Activated CD4-positive, alpha-beta memory T cell treated with anti-CD3 and anti-CD28 coated beads, Interleukin-2, amount 10 ng/mL, durations not matched to agents 7 days and 5 days (primary cell): Measurements from ENCODE around the gene MSI1. TPM values are rescaled to one million over a fixed set of nuclear protein-coding genes. Genes with fewer than 3 reads are reported as not detected.
"Not testable (repeated sequence)": the region's sequence is repeated elsewhere in the genome, so short reads cannot be mapped to it uniquely, and the experiment has no call there.

ENCODE experiments used
- CTCF ChIA-PET: fragments of 350-600 bp; sonication (Branson Sonifier 250); formaldehyde crosslinking; loops from one replicate; lab custom pipeline; 2021; ENCODE audit warnings: antibody characterized with exemption, inconsistent platforms; lab: Charles Lee
- POLR2A ChIA-PET: fragments of 350-600 bp; sonication (Branson Sonifier 250); formaldehyde crosslinking; loops from one replicate; lab custom pipeline; 2021; ENCODE audit warnings: antibody characterized with exemption; lab: Charles Lee
- DNase-seq: peaks from one replicate; pipeline ENCODE4 v3.0.0-alpha.2; 2020
- H3K27ac Mint-ChIP-seq: one replicate; pipeline ENCODE4 v1.8.0; 2021; ENCODE audit warnings: mild to moderate bottlenecking, mixed read lengths
- H3K27me3 Mint-ChIP-seq: one replicate; pipeline ENCODE4 v1.8.0; 2021; ENCODE audit warnings: mixed read lengths
- H3K36me3 Mint-ChIP-seq: one replicate; pipeline ENCODE4 v1.8.0; 2021; ENCODE audit warnings: low read depth, mixed read lengths
- H3K4me1 Mint-ChIP-seq: one replicate; pipeline ENCODE4 v1.8.0; 2021; ENCODE audit warnings: mixed read lengths
- H3K4me3 Mint-ChIP-seq: one replicate; pipeline ENCODE4 v1.8.0; 2021; ENCODE audit warnings: mild to moderate bottlenecking, mixed read lengths
- H3K9me3 Mint-ChIP-seq: one replicate; pipeline ENCODE4 v1.8.0; 2021; ENCODE audit warnings: mixed read lengths
- total RNA-seq, 2 experiments: library from RNA; stranded (reverse); gene quantifications; one replicate each; pipeline ENCODE4 v1.2.3, GENCODE V29; 2021

The MSI1 gene
- total RNA-seq, 2 experiments from 2014 or later: not detected

DNA sequence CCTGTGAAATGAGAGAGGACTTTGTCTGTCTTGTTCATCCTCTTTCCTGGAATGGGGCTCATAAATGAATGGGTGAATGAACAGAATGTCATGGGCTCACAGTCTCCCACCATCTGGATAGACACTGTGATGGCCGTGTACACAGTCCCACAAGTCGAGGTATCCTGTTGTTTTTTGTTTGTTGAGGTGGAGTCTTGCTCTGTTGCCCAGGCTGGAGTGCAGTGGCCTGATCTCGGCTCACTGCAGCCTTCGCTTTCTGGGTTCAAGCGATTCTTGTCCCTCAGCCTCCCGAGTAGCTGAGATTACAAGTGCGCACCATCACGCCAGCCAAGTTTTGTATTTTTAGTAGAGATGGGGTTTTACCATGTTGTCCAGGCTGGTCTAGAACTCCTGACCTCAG is 25.3 kb downstream of the MSI1 start:
- no peak for DNase-seq
- peaks cover under 1% of the 10 kb centered on the region for H3K9me3 Mint-ChIP-seq
- ChIA-PET POLR2A (no interaction called here), CTCF (no interaction called here)
- peaks cover 3% of the 10 kb centered on the region for H3K27me3 Mint-ChIP-seq
- no peak overlapping the region for H3K27ac Mint-ChIP-seq
- H3K36me3 Mint-ChIP-seq: no peaks in the 10 kb centered on the region
- H3K4me1 Mint-ChIP-seq: no peaks in the 10 kb centered on the region
- no peak overlapping the region for H3K4me3 Mint-ChIP-seq

GRCh38 chr12:120343039-120343537 is 25.9 kb downstream of the MSI1 start:
- Mint-ChIP-seq H3K27ac (no peak overlapping the region), H3K27me3 (peaks cover 6% of the 10 kb centered on the region), H3K4me1 (no peaks in the 10 kb centered on the region), H3K4me3 (no peak overlapping the region), H3K9me3 (peaks cover 3% of the 10 kb centered on the region), H3K36me3 (no peaks in the 10 kb centered on the region)
- ChIA-PET POLR2A (no interaction called here), CTCF (no interaction called here)
- no peak for DNase-seq

GRCh38 chr12:120342175-120343038 is 26.6 kb downstream of the MSI1 start:
- POLR2A ChIA-PET: no interaction called here
- Mint-ChIP-seq H3K4me3 (no peak overlapping the region), H3K9me3 (peaks cover 10% of the 10 kb centered on the region), H3K4me1 (no peaks in the 10 kb centered on the region), H3K36me3 (peaks cover 5% of the 10 kb centered on the region), H3K27me3 (peaks cover 12% of the 10 kb centered on the region), H3K27ac (no peak overlapping the region)
- CTCF ChIA-PET: no interaction called here
- DNase-seq: no peak

GRCh38 chr12:120339256-120339655 is 29.7 kb downstream of the MSI1 start:
- CTCF ChIA-PET: interaction anchor here (1.3 kb wide), 1 partner anchor 18 kb away, joined by 3 read pairs; no protein-coding TSS in a partner anchor
- H3K9me3 Mint-ChIP-seq: peaks cover 23% of the 10 kb centered on the region
- H3K27me3 Mint-ChIP-seq: peaks cover 18% of the 10 kb centered on the region
- no peaks in the 10 kb centered on the region for H3K4me1 Mint-ChIP-seq
- POLR2A ChIA-PET: no interaction called here
- no peak for DNase-seq
- H3K36me3 Mint-ChIP-seq: peaks cover 8% of the 10 kb centered on the region
- H3K27ac Mint-ChIP-seq: no peak overlapping the region
- no peak overlapping the region for H3K4me3 Mint-ChIP-seq

DNA sequence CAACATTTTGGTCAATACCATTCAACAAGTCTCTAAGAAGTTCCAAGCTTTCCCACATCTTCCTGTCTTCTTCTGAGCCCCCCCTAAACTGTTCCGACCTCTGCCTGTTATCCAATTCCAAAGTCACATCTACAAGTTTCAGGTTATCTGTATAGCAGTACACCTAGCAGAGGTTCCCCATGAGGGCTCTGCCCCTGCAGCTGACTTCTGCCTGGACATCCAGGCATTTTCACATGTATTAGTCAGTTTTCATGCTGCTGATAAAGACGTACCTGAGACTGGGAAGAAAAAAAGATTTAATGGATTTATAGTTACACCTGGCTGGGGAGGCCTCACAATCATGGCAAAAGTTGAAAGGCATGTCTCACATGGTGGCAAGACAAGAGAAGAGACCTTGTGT is 31.2 kb downstream of the MSI1 start:
- H3K9me3 Mint-ChIP-seq: peaks cover 23% of the 10 kb centered on the region

GRCh38 chr12:120336392-120336791 is 32.6 kb downstream of the MSI1 start:
- POLR2A ChIA-PET: interaction anchor here (1.6 kb wide), 1 partner anchor 44 kb away, joined by 4 read pairs; the partner anchor contains the start of gene RNU4-1
- H3K4me3 Mint-ChIP-seq, H3K4me1 Mint-ChIP-seq, H3K27ac Mint-ChIP-seq, DNase-seq, H3K36me3 Mint-ChIP-seq, CTCF ChIA-PET: not testable (repeated sequence)
- peaks cover 23% of the 10 kb centered on the region for H3K9me3 Mint-ChIP-seq
- H3K27me3 Mint-ChIP-seq: peaks cover 18% of the 10 kb centered on the region

More for the DNA sequence above, 31.2 kb downstream of the MSI1 start:
- POLR2A ChIA-PET: no interaction called here
- Mint-ChIP-seq H3K36me3 (peaks cover 8% of the 10 kb centered on the region), H3K27me3 (peaks cover 18% of the 10 kb centered on the region), H3K4me1 (no peaks in the 10 kb centered on the region), H3K27ac (no peak overlapping the region), H3K4me3 (no peak overlapping the region)
- no peak for DNase-seq
- CTCF ChIA-PET: no interaction called here

- H3K36me3 Mint-ChIP-seq, H3K4me3 Mint-ChIP-seq, H3K27ac Mint-ChIP-seq, H3K4me1 Mint-ChIP-seq: not testable (repeated sequence)
- ChIA-PET POLR2A (interaction anchor here (1.6 kb wide), 1 partner anchor 43 kb away, joined by 4 read pairs; the partner anchor contains the start of gene RNU4-1), CTCF (interaction anchor here (1.0 kb wide), 1 partner anchor 9 kb away, joined by 3 read pairs; no protein-coding TSS in a partner anchor)
- DNase-seq: peak; percentile 32
- peaks cover 18% of the 10 kb centered on the region for H3K27me3 Mint-ChIP-seq
- H3K9me3 Mint-ChIP-seq: peaks cover 23% of the 10 kb centered on the region
These were observed 33.5 kb downstream of the MSI1 start for GRCh38 chr12:120335447-120335846.

GRCh38 chr12:120332523-120332922 is 36.4 kb downstream of the MSI1 start:
- H3K27me3 Mint-ChIP-seq: peaks cover 7% of the 10 kb centered on the region
- no peaks in the 10 kb centered on the region for H3K4me1 Mint-ChIP-seq
- H3K36me3 Mint-ChIP-seq: peaks cover 5% of the 10 kb centered on the region
- no peak overlapping the region for H3K27ac Mint-ChIP-seq
- no peak for DNase-seq
- H3K9me3 Mint-ChIP-seq: peaks cover 14% of the 10 kb centered on the region
- ChIA-PET POLR2A (no interaction called here), CTCF (no interaction called here)
- no peak overlapping the region for H3K4me3 Mint-ChIP-seq

DNA sequence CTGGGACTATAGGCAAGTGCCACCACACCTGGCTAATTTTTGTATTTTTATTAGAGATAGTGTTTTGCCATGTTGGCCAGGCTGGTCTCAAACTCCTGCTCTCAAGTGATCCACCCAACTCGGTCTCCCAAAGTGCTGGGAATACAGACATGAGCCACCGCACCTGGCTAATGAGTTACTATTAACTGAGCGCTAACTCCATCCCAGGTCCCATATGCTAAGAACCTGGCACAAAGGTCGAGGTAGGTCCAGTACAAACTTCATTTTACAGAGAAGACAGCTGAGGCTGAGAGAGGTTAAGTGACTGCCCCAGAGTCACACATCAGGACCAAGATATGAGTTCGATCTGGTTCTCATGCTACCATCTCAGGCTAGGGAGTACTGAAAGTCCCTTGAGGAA is 36.9 kb downstream of the MSI1 start:
- Mint-ChIP-seq H3K9me3 (peaks cover 10% of the 10 kb centered on the region), H3K27me3 (peaks cover 5% of the 10 kb centered on the region), H3K36me3 (peaks cover 3% of the 10 kb centered on the region), H3K4me1 (no peaks in the 10 kb centered on the region), H3K27ac (no peak overlapping the region), H3K4me3 (no peak overlapping the region)
- POLR2A ChIA-PET: no interaction called here
- CTCF ChIA-PET: no interaction called here
- DNase-seq: no peak

DNA sequence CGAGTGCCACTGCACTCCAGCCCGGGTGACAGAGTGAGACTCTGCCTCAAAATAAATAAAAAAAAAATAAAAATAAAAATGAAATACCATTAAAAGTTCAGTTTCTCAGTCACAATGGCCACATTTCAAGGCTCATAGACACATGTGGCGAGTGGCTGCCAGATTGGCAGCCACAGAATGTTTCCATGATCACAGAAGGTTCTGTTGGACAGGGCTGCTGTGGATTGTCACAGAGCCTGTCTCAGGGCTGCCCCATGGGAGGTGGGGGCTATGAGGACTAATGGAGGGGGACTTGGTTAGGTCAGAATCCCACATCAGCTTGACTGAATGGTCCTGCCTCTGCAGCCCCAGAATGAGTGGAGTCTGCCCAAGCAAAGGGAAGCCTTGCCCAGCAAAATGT is 37.6 kb downstream of the MSI1 start:
- Mint-ChIP-seq H3K4me3 (no peak overlapping the region), H3K9me3 (peaks cover 6% of the 10 kb centered on the region), H3K4me1 (no peaks in the 10 kb centered on the region), H3K27me3 (peaks cover 5% of the 10 kb centered on the region), H3K36me3 (no peaks in the 10 kb centered on the region), H3K27ac (no peak overlapping the region)
- no peak for DNase-seq
- ChIA-PET POLR2A (no interaction called here), CTCF (no interaction called here)

DNA sequence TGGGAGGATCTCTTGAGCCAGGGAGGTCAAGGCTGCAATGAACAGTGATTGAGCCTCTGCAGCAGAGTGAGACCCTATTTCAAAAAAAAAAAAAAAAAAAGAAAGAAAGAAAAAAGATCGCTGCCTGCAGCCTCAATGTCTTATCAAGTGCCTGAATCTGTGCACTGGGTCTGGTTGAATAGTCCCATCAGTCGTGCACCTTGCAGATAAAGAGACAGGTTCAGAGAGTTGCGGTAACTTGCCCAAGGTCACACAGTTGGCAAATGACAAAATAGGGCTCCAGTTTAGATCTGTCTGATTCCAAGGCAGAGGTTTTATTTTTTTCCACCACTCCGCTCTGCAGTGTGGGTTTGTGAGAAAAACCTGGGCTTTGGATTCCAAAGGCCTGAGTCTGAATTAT is 40.7 kb downstream of the MSI1 start:
- Mint-ChIP-seq H3K4me1 (peaks cover 7% of the 10 kb centered on the region), H3K27me3 (peaks cover 3% of the 10 kb centered on the region), H3K27ac (no peak overlapping the region), H3K9me3 (no peaks in the 10 kb centered on the region), H3K4me3 (no peak overlapping the region), H3K36me3 (no peaks in the 10 kb centered on the region)
- POLR2A ChIA-PET: no interaction called here
- CTCF ChIA-PET: no interaction called here
- DNase-seq: no peak

GRCh38 chr12:120327593-120327992 is 41.4 kb downstream of the MSI1 start, which contains the start of gene PLA2G1B:
Gene PLA2G1B, minus strand, starts transcription at chr12:120327779. Its CDS starts 26 bp downstream, at chr12:120327753.
- Mint-ChIP-seq H3K4me3 (no peak within 1 kb of the TSS), H3K27me3 (peaks cover 3% of the 10 kb centered on the region), H3K4me1 (peaks cover 7% of the 10 kb centered on the region), H3K36me3 (no peaks in the 10 kb centered on the region), H3K9me3 (no peaks in the 10 kb centered on the region), H3K27ac (no peak within 1 kb of the TSS)
- DNase-seq: no peak
- POLR2A ChIA-PET: interaction anchor here (4.0 kb wide), 1 partner anchor 35 kb away, joined by 19 read pairs; the partner anchor contains the start of genes RNU4-1 and RNU4-2
- CTCF ChIA-PET: interaction anchor here (1.2 to 3.9 kb wide), 3 partner anchors 8 to 111 kb away, joined by 3 to 16 read pairs (median 3); partner anchors contain the start of gene SIRT4

DNA sequence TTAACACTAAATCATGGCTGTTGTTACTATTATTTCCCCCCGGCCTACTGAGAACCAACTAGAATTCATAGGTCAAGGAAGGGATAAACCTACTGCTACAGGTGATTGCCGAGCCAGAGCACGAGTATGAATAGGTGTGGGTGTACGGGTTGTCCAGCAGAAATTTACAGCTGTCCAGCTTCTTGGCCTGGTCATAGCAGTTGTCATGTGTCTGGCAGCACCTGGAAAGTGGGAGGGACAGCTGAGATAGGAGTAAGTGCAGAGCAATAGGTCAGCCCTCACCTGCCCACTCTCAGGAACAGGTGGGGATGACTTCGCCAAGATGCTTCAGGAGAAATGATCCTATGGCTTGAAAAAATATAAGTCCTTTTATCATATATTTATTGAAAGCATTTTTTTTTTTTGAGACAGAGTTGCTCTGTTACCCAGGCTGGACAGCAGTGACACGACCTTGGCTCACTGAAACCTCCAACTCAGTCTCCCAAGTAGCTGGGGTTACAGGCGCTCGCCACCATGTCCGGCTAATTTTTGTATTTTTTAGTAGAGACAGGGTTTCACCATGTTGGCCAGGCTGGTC is 44.0 kb downstream of the MSI1 start:
- Mint-ChIP-seq H3K27me3 (peaks cover 3% of the 10 kb centered on the region), H3K4me3 (no peak overlapping the region), H3K9me3 (no peaks in the 10 kb centered on the region), H3K27ac (no peak overlapping the region), H3K4me1 (peaks cover 7% of the 10 kb centered on the region), H3K36me3 (no peaks in the 10 kb centered on the region)
- DNase-seq: no peak
- CTCF ChIA-PET: interaction anchor here (0.7 to 3.9 kb wide), 5 partner anchors 11 to 98 kb away, joined by 3 to 16 read pairs (median 7); partner anchors contain the start of gene SIRT4
- POLR2A ChIA-PET: interaction anchor here (4.0 kb wide), 1 partner anchor 33 kb away, joined by 19 read pairs; the partner anchor contains the start of genes RNU4-1 and RNU4-2
